RWPE2 (cell line): ENCODE measurements around the gene PER2.

Experiments
- ATAC-seq: fragments of 200-7000 bp; cut with Tn5 transposase; 3 replicates; pipeline ENCODE4 v1.9.1; 2021; ENCODE audit warnings: low read depth
- DNase-seq: peaks from one replicate; pipeline ENCODE4 v3.0.0-alpha.2; 2020; ENCODE audit warnings: low spot score
- H3K27ac ChIP-seq: fragments of 450-650 bp; 2 replicates; pipeline ENCODE4 v1.5.1; 2017; ENCODE audit warnings: mild to moderate bottlenecking; ENCODE audit not compliant: poor library complexity, severe bottlenecking
- H3K27me3 ChIP-seq: fragments of 250-450 bp; sonication (Bioruptor Pico); 2 replicates; pipeline ENCODE4 v1.5.1; 2021; ENCODE audit warnings: mild to moderate bottlenecking, moderate library complexity; ENCODE audit not compliant: insufficient read depth, poor library complexity, severe bottlenecking
- H3K36me3 ChIP-seq: fragments of 250-450 bp; sonication (Bioruptor Pico); 2 replicates; pipeline ENCODE4 v1.5.1; 2020; ENCODE audit warnings: low read depth, mild to moderate bottlenecking, moderate library complexity
- H3K4me1 ChIP-seq: fragments of 250-450 bp; sonication (Bioruptor Pico); 2 replicates; pipeline ENCODE4 v1.5.1; 2021; ENCODE audit warnings: mild to moderate bottlenecking, moderate library complexity; ENCODE audit not compliant: insufficient read depth, poor library complexity, severe bottlenecking
- H3K4me3 ChIP-seq: fragments of 250-450 bp; sonication (Bioruptor Pico); 2 replicates; pipeline ENCODE4 v1.5.1; 2021; ENCODE audit warnings: mild to moderate bottlenecking, moderate library complexity; ENCODE audit not compliant: severe bottlenecking
- H3K9me3 ChIP-seq: fragments of 250-450 bp; sonication (Bioruptor Pico); 2 replicates; pipeline ENCODE4 v1.5.1; 2021; ENCODE audit warnings: mild to moderate bottlenecking, moderate library complexity; ENCODE audit not compliant: severe bottlenecking
- CTCF ChIP-seq: fragments of 450-650 bp; IDR thresholded peaks from one replicate; pipeline ENCODE4 v1.5.1; 2017; ENCODE audit warnings: mild to moderate bottlenecking, moderate library complexity; ENCODE audit not compliant: poor library complexity, severe bottlenecking

The PER2 gene

GRCh38 chr2:238263204-238264071 is 25.0 kb downstream of the PER2 start:
- Histone ChIP-seq H3K27me3 (no peaks in the 10 kb centered on the region), H3K9me3 (no peaks in the 10 kb centered on the region), H3K27ac (no peak overlapping the region), H3K4me1 (peaks cover 18% of the 10 kb centered on the region), H3K36me3 (peaks cover 59% of the 10 kb centered on the region), H3K4me3 (no peak overlapping the region)
- TF ChIP-seq CTCF, result peak; percentile 76
- DNase-seq (no peak), ATAC-seq (0 out of 3 replicates have a peak, but pooled peaks have one; percentile 26)

- Histone ChIP-seq H3K4me3 (no peak overlapping the region), H3K9me3 (no peaks in the 10 kb centered on the region), H3K4me1 (peaks cover 14% of the 10 kb centered on the region), H3K27me3 (no peaks in the 10 kb centered on the region), H3K36me3 (peaks cover 59% of the 10 kb centered on the region), H3K27ac (no peak overlapping the region)
- TF ChIP-seq CTCF, result no peak
- DNase-seq (no peak), ATAC-seq (no peak)
Observed at GRCh38 chr2:238262496-238263122, 25.8 kb downstream of the PER2 start.

- peaks cover 62% of the 10 kb centered on the region for H3K36me3 ChIP-seq
- no peak overlapping the region for H3K4me3 ChIP-seq
- no peak for ATAC-seq
- peaks cover 7% of the 10 kb centered on the region for H3K4me1 ChIP-seq
- no peak overlapping the region for H3K27ac ChIP-seq
- H3K27me3 ChIP-seq, result no peaks in the 10 kb centered on the region
- no peak for DNase-seq
- TF ChIP-seq CTCF, result no peak
- no peaks in the 10 kb centered on the region for H3K9me3 ChIP-seq
Observed at GRCh38 chr2:238261718-238262375, 26.6 kb downstream of the PER2 start.

GRCh38 chr2:238260883-238261282 is 27.5 kb downstream of the PER2 start:
- no peak for TF ChIP-seq CTCF
- no peaks in the 10 kb centered on the region for H3K9me3 ChIP-seq
- no peak for ATAC-seq
- H3K27ac ChIP-seq, result no peak overlapping the region
- no peak for DNase-seq
- no peaks in the 10 kb centered on the region for H3K4me1 ChIP-seq
- H3K36me3 ChIP-seq, result peaks cover 64% of the 10 kb centered on the region
- no peak overlapping the region for H3K4me3 ChIP-seq
- no peaks in the 10 kb centered on the region for H3K27me3 ChIP-seq
